ENCODE results near the gene CAVIN3. TPM values are rescaled to one million over a fixed set of nuclear protein-coding genes. Genes with fewer than 3 reads are reported as not detected.

CAVIN3 gene
- total RNA-seq, 4 donors from 2014 or later = 12.9 to 53.6 (median 34.1) TPM

- peak overlapping the region in 1 of 4 donors; percentile 1 for H3K4me3 ChIP-seq
- intact Hi-C loops (cut with DNase I; ENCODE audit: low total_unique reads) (loop anchor here (1.0 to 5.0 kb wide), 3 partner anchors 42 to 340 kb away; partner anchors contain the start of genes CAVIN3 and FHIP1B), in situ Hi-C loops (cut with MboI; ENCODE audit: low sequenced_read_pairs in 4 of 4) (loop anchor here in 2 of 4 donors (25.0 kb wide), 2 partner anchors 125 to 350 kb away; partner anchors contain the start of genes CNGA4 (in 1 of the 2), FHIP1B (in 1 of the 2) and OR56A4 (in 1 of the 2))
- H3K9me3 ChIP-seq = no peaks in the 10 kb centered on the region
- no peaks in the 10 kb centered on the region for H3K27me3 ChIP-seq
- TF ChIP-seq CTCF (IDR thresholded peaks at IDR 0.05 in 4 of 5, conservative IDR thresholded peaks at IDR 0.05 in 1 of 5) (no peak), POLR2A (IDR thresholded peaks at IDR 0.05) (no peak)
- H3K36me3 ChIP-seq = no peaks in the 10 kb centered on the region
- H3K27ac ChIP-seq = peak overlapping the region; percentile 83 to 89 (median 86)
- DNase-seq (peak; percentile 88 to 94), ATAC-seq (peak; percentile 92 to 94)
- peaks cover 7% of the 10 kb centered on the region in 2 donors for H3K4me1 ChIP-seq
These were observed 42.0 kb upstream of the CAVIN3 start for GRCh38 chr11:6362185-6362872.

GRCh38 chr11:6360183-6360582, 39.9 kb upstream of the CAVIN3 start:
- no peak for ATAC-seq
- Histone ChIP-seq H3K36me3 (no peaks in the 10 kb centered on the region), H3K27ac (no peak overlapping the region), H3K4me1 (peaks cover 7% of the 10 kb centered on the region in 2 donors), H3K4me3 (no peak overlapping the region), H3K9me3 (no peaks in the 10 kb centered on the region), H3K27me3 (no peaks in the 10 kb centered on the region)
- DNase-seq = no peak
- TF ChIP-seq POLR2A (IDR thresholded peaks at IDR 0.05) (no peak), CTCF (IDR thresholded peaks at IDR 0.05 in 4 of 5, conservative IDR thresholded peaks at IDR 0.05 in 1 of 5) (no peak)
- in situ Hi-C loops (cut with MboI; ENCODE audit: low sequenced_read_pairs in 4 of 4) = loop anchor here in 2 of 4 donors (25.0 kb wide), 2 partner anchors 123 to 348 kb away; partner anchors contain the start of genes CNGA4 (in 1 of the 2), FHIP1B (in 1 of the 2) and OR56A4 (in 1 of the 2)
- intact Hi-C loops (cut with DNase I; ENCODE audit: low total_unique reads) = loop anchor here (5.0 kb wide), 1 partner anchor 338 kb away; no protein-coding TSS in a partner anchor

DNA sequence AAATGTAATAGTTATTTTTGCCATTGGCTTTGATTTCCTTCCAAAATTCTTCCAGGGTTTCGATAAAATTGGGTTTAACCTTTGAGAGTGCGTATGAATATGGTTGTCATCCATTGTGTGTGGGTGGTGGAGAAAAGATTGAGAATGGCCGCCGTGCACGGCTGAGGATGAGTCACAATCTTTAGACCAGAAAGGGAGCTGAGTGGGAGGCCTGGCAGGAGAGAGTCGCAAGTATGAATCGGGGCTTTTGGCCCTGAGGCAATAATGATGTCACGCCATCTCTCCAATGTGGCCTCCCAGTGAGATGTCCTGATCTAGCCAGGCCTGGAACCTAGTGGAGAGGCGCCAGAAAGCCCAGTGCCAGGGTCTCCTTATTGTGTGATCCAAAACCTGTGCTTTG, 36.9 kb upstream of the CAVIN3 start:
- no peaks in the 10 kb centered on the region for H3K9me3 ChIP-seq
- ATAC-seq = no peak
- H3K4me3 ChIP-seq = no peak overlapping the region
- intact Hi-C loops (cut with DNase I; ENCODE audit: low total_unique reads) (no loop called here), in situ Hi-C loops (cut with MboI; ENCODE audit: low sequenced_read_pairs in 4 of 4) (loop anchor here (10.0 to 25.0 kb wide), 5 partner anchors 62 to 345 kb away; partner anchors contain the start of genes CNGA4 (in 1 of the 4), FHIP1B (in 1 of the 4) and OR56A4 (in 1 of the 4))
- no peaks in the 10 kb centered on the region for H3K27me3 ChIP-seq
- H3K36me3 ChIP-seq = no peaks in the 10 kb centered on the region
- no peak for TF ChIP-seq POLR2A (IDR thresholded peaks at IDR 0.05)
- TF ChIP-seq CTCF (IDR thresholded peaks at IDR 0.05 in 4 of 5, conservative IDR thresholded peaks at IDR 0.05 in 1 of 5) = no peak
- no peak overlapping the region for H3K27ac ChIP-seq
- DNase-seq = peak in 1 of 2 donors; percentile 21
- peaks cover 0 to 5% of the 10 kb centered on the region in 2 donors for H3K4me1 ChIP-seq

DNA sequence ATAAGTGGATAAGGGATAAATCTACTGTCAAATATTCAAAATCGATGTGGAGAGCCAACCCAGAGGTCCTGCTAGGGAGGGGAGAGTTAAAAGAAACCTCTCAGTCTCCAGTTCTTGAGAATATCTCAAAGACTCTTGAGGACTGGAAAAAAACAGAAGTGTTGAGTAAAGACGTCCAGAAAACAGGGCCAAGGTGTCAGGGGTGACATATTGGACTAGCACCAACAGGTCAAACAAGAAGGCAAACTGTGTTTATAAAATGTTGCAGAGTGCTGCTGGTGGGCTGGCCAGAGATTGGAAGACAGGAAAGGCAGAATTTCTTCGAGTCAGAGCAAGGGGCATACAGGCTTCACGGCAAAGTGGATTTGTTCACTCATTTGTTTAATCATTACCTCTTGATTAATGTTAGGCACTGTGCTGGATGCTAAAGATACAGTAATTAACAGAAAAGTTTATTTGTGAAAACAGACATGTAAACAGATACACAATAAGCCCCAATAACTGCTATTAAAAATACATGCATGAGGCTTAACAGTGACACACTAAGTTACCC, 36.3 kb upstream of the CAVIN3 start:
- TF ChIP-seq CTCF (IDR thresholded peaks at IDR 0.05 in 4 of 5, conservative IDR thresholded peaks at IDR 0.05 in 1 of 5) (no peak), POLR2A (IDR thresholded peaks at IDR 0.05) (no peak)
- Histone ChIP-seq H3K4me1 (no peaks in the 10 kb centered on the region), H3K9me3 (no peaks in the 10 kb centered on the region), H3K36me3 (no peaks in the 10 kb centered on the region), H3K27me3 (no peaks in the 10 kb centered on the region), H3K27ac (no peak overlapping the region), H3K4me3 (no peak overlapping the region)
- DNase-seq (no peak), ATAC-seq (no peak)
- intact Hi-C loops (cut with DNase I; ENCODE audit: low total_unique reads) (no loop called here), in situ Hi-C loops (cut with MboI; ENCODE audit: low sequenced_read_pairs in 4 of 4) (loop anchor here (10.0 to 25.0 kb wide), 5 partner anchors 62 to 344 kb away; partner anchors contain the start of genes CNGA4 (in 1 of the 4), FHIP1B (in 1 of the 4) and OR56A4 (in 1 of the 4))
